Stomach (tissue), 4 donors: ENCODE data around the gene PDE4D.
"Not testable (repeated sequence)": the region's sequence is repeated elsewhere in the genome, so short reads cannot be mapped to it uniquely, and the experiment has no call there.

Source experiments
- EP300 ChIP-seq: sonication (generic); formaldehyde crosslinking; IDR thresholded peaks from one replicate; pipeline ENCODE4 v1.6.1; 2017; ENCODE audit warnings: antibody characterized with exemption
- POLR2A ChIP-seq, 4 donors: fragments of 450-650 bp; IDR thresholded peaks; one replicate each; pipeline ENCODE4 v1.6.1; 2016; ENCODE audit warnings: antibody characterized with exemption in 4 of 4, control low read depth in 2 of 4, mild to moderate bottlenecking in 1 of 4, moderate library complexity in 1 of 4
- TF ChIP-seq, protein P1 (sequence below), 7 experiments: fragments of 450-650 bp in 4 of 7; fragments of 200-600 bp in 3 of 7; sonication (generic) in 3 of 7; IDR thresholded peaks; one replicate each; pipeline ENCODE4 v1.5.1; 2016 to 2019; ENCODE audit warnings: antibody characterized with exemption in 7 of 7, control low read depth in 2 of 7, mild to moderate bottlenecking in 1 of 7

DNA sequence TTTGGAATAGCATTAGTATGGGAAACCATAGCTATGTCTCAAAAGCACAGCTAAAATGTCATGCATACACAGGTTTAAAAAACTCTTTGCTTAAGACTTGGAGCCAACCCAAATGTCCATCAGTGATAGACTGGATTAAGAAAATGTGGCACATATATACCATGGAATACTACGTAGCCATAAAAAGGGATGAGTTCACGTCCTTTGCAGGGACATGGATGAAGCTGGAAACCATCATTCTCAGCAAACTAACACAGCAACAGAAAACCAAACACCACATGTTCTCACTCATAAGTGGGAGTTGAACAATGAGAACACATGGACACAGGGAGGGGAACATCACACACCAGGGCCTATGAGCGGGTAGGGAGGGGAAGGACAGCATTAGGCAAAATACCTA lies 897.7 kb downstream of the PDE4D start:
- TF ChIP-seq, protein P1, sequence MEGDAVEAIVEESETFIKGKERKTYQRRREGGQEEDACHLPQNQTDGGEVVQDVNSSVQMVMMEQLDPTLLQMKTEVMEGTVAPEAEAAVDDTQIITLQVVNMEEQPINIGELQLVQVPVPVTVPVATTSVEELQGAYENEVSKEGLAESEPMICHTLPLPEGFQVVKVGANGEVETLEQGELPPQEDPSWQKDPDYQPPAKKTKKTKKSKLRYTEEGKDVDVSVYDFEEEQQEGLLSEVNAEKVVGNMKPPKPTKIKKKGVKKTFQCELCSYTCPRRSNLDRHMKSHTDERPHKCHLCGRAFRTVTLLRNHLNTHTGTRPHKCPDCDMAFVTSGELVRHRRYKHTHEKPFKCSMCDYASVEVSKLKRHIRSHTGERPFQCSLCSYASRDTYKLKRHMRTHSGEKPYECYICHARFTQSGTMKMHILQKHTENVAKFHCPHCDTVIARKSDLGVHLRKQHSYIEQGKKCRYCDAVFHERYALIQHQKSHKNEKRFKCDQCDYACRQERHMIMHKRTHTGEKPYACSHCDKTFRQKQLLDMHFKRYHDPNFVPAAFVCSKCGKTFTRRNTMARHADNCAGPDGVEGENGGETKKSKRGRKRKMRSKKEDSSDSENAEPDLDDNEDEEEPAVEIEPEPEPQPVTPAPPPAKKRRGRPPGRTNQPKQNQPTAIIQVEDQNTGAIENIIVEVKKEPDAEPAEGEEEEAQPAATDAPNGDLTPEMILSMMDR (IDR thresholded peaks at IDR 0.05): not testable (repeated sequence)
- not testable (repeated sequence) for TF ChIP-seq POLR2A (IDR thresholded peaks at IDR 0.05); EP300
